ENCODE data around the gene WARS2.

- TF ChIP-seq POLR2A (IDR thresholded peaks at IDR 0.05) (no peak), POLR2AphosphoS5 (IDR thresholded peaks at IDR 0.05) (no peak), CTCF (IDR thresholded peaks at IDR 0.05) (no peak), EP300 (IDR thresholded peaks at IDR 0.05) (no peak)
Measured at GRCh38 chr1:119061700-119062099, 78.8 kb downstream of the WARS2 start.

Data from sigmoid colon (tissue), 4 donors.